HepG2 (cell line): ENCODE results near the gene POU2AF2. TPM values are rescaled to one million over a fixed set of nuclear protein-coding genes. Genes with fewer than 3 reads are reported as not detected.

Experiments
- ATAC-seq: fragments of 200-7000 bp; cut with Tn5 transposase; 3 replicates; pipeline ENCODE4 v1.9.1; 2020; ENCODE audit warnings: mild to moderate bottlenecking, moderate library complexity
- BruUV-seq: library from RNA; stranded (reverse); fragments of 400-500 nt; replicated peaks from 2 replicates; lab custom pipeline; 2021; lab: Mats Ljungman, UMichigan
- CTCF ChIA-PET: fragments of 300-600 bp; formaldehyde crosslinking; extraction: SDS; loops from one replicate; lab custom pipeline; 2021; ENCODE audit warnings: low total read pairs, inconsistent platforms, low intra/inter-chr PET ratio; lab: Yijun Ruan, JAX
- POLR2A ChIA-PET: fragments of 350-600 bp; sonication (Branson Sonifier 250); formaldehyde crosslinking; loops from one replicate; lab custom pipeline; 2020; ENCODE audit warnings: antibody characterized with exemption, inconsistent platforms; lab: Yijun Ruan, JAX
- DNase-seq: peaks from one replicate; pipeline ENCODE4 v3.0.0-alpha.2; 2015; ENCODE audit warnings: low spot score
- FAIRE-seq: peaks from 3 replicates; lab custom pipeline; 2011; peaks lifted over from hg19 to GRCh38; lab: Jason Lieb, UNC
- H2AFZ ChIP-seq: one replicate; pipeline ENCODE4 v1.6.1; 2011; ENCODE audit warnings: low read length, inconsistent platforms
- H3K27ac ChIP-seq: fragments of 300-600 bp; 3 replicates; pipeline ENCODE4 v1.8.0; 2011; ENCODE audit warnings: mixed run types, mild to moderate bottlenecking, mixed read lengths, low read length, inconsistent platforms; ENCODE audit not compliant: insufficient read depth; ENCODE audit errors: extremely low read length
- H3K27me3 ChIP-seq, 2 experiments: fragments of 200-600 bp in 1 of 2; 2 replicates in 1 of 2; 3 replicates in 1 of 2; pipeline versions ENCODE4 v1.6.0 to v1.8.0; 2011; ENCODE audit warnings: low read length in 2 of 2, mild to moderate bottlenecking in 2 of 2, moderate library complexity in 2 of 2, inconsistent platforms in 1 of 2; ENCODE audit not compliant: insufficient read depth in 2 of 2, control insufficient read depth in 1 of 2
- H3K36me3 ChIP-seq, 2 experiments: fragments of 200-600 bp in 1 of 2; replicated peaks in 1 of 2; 2 replicates in 1 of 2; 3 replicates in 1 of 2; pipeline versions ENCODE4 v1.5.1 to v1.8.0; 2011; ENCODE audit warnings: low read length in 2 of 2, inconsistent platforms in 1 of 2; ENCODE audit not compliant: insufficient read depth in 2 of 2, control insufficient read depth in 1 of 2
- H3K4me1 ChIP-seq: 2 replicates; pipeline ENCODE4 v1.5.1; 2012; ENCODE audit warnings: low read length, inconsistent platforms; ENCODE audit not compliant: insufficient read depth
- H3K4me2 ChIP-seq: 2 replicates; pipeline ENCODE4 v1.6.0; 2011; ENCODE audit warnings: low read depth, low read length, inconsistent platforms
- H3K4me3 ChIP-seq, 3 experiments: fragments of 200-600 bp in 1 of 3; sonication (generic), shearing (Covaris generic) in 1 of 3; replicated peaks in 1 of 3; 2 replicates each; pipeline ENCODE4 v1.5.1; 2011 to 2016; ENCODE audit warnings: low read length in 3 of 3, inconsistent platforms in 2 of 3, low read depth in 2 of 3, mild to moderate bottlenecking in 2 of 3, control low read depth in 1 of 3, mixed read lengths in 1 of 3; ENCODE audit not compliant: insufficient read depth in 1 of 3
- H3K79me2 ChIP-seq: one replicate; pipeline ENCODE4 v1.6.1; 2011; ENCODE audit warnings: low read length, inconsistent platforms; ENCODE audit not compliant: insufficient read depth
- H3K9ac ChIP-seq: 2 replicates; pipeline ENCODE4 v1.6.0; 2011; ENCODE audit warnings: mild to moderate bottlenecking, low read depth, low read length, inconsistent platforms; ENCODE audit not compliant: insufficient read depth
- H3K9me3 ChIP-seq: 2 replicates; pipeline ENCODE4 v1.5.1; 2012; ENCODE audit warnings: mild to moderate bottlenecking, low read length
- H4K20me1 ChIP-seq: 2 replicates; pipeline ENCODE4 v1.6.0; 2011; ENCODE audit warnings: inconsistent platforms, mild to moderate bottlenecking, low read length, moderate library complexity; ENCODE audit not compliant: insufficient read depth
- ELK4 ChIP-seq: sonication (generic); formaldehyde crosslinking; IDR thresholded peaks from 2 replicates; pipeline ENCODE4 v1.9.0; 2021; ENCODE audit warnings: missing genetic modification reagents, borderline replicate concordance
- HHEX ChIP-seq: IDR thresholded peaks from 2 replicates; pipeline ENCODE4 v1.6.1; 2016; ENCODE audit warnings: control low read depth
- NFE2L1 ChIP-seq: sonication (generic); formaldehyde crosslinking; IDR thresholded peaks from 2 replicates; pipeline ENCODE4 v1.4.0; 2020; ENCODE audit warnings: missing genetic modification reagents, mild to moderate bottlenecking, borderline replicate concordance
- SRY ChIP-seq: sonication (generic); formaldehyde crosslinking; IDR thresholded peaks from 2 replicates; pipeline ENCODE4 v1.8.0; 2022; ENCODE audit warnings: mild to moderate bottlenecking, missing genetic modification reagents
- ZFP41 ChIP-seq: sonication (generic); formaldehyde crosslinking; IDR thresholded peaks from 2 replicates; pipeline ENCODE4 v1.4.0; 2020; ENCODE audit warnings: mild to moderate bottlenecking, missing genetic modification reagents, borderline replicate concordance
- ZNF530 ChIP-seq: sonication (generic); formaldehyde crosslinking; IDR thresholded peaks from 2 replicates; pipeline ENCODE4 v1.5.0; 2020; ENCODE audit warnings: low read depth, mild to moderate bottlenecking, missing genetic modification reagents
- ZNF703 ChIP-seq: sonication (generic); formaldehyde crosslinking; IDR thresholded peaks from 2 replicates; pipeline ENCODE4 v1.5.1; 2020; ENCODE audit warnings: missing genetic modification reagents, mild to moderate bottlenecking, moderate library complexity, borderline replicate concordance
- ZSCAN25 ChIP-seq: sonication (generic); formaldehyde crosslinking; IDR thresholded peaks from 2 replicates; pipeline ENCODE4 v1.8.0; 2022; ENCODE audit warnings: mild to moderate bottlenecking, missing genetic modification reagents
- WGBS: methylation state at CpG from one replicate; pipeline ENCODE4 v1.1.6; 2017; ENCODE audit warnings: low lambda C conversion rate; 5-methylcytosine and 5-hydroxymethylcytosine counted together
- in situ Hi-C: cut with HindIII; loops from 2 replicates; pipeline ENCODE4 v1.10.0; 2017; ENCODE audit warnings: low pct_unique_long_range_greater_than_20kb; ENCODE audit not compliant: extremely low pct_ligation_motif_present
- intact Hi-C: fragments of 100-400 bp; cut with micrococcal nuclease; formaldehyde crosslinking; loops from one replicate; pipeline ENCODE4 v1.10.0; 2022; ENCODE audit not compliant: unreplicated experiment
- polyA plus RNA-seq, 8 experiments: library from polyadenylated mRNA; depleted of rRNA in 3 of 8; stranded (reverse) in 7 of 8; unstranded in 1 of 8; fragments of >200 nt; fragmentation: Illumina TruSeq in 4 of 8; extraction: Trizol in 4 of 8; gene quantifications; 2 replicates each; pipeline versions ENCODE4 v1.2.1 to v1.2.3, GENCODE V29; 2011 to 2016; ENCODE audit warnings: low read depth in 4 of 8, missing spikeins in 1 of 8, mixed read lengths in 1 of 8; ENCODE audit not compliant: insufficient read depth in 1 of 8
- total RNA-seq, 5 experiments: library from RNA; depleted of rRNA; stranded (reverse); fragments of >200 nt; fragmentation: Illumina TruSeq; extraction: Trizol; gene quantifications; 2 replicates each; pipeline ENCODE4 v1.2.3, GENCODE V29; 2016; ENCODE audit warnings: low read depth in 1 of 5
- TF ChIP-seq, protein P1 (sequence below): sonication (generic); formaldehyde crosslinking; IDR thresholded peaks from 2 replicates; pipeline ENCODE4 v1.4.0; 2020; ENCODE audit warnings: missing genetic modification reagents, borderline replicate concordance

The POU2AF2 gene
- total and polyA plus RNA-seq, 2 of the 13 experiments (the other 11 are each of a cell fraction or from before 2014, with no cell fraction given) = 0.11 TPM; not detected in 1

GRCh38 chr11:111231836-111232235, 13.7 kb upstream of the POU2AF2 start (continued):
- no peak for TF ChIP-seq ELK4
- TF ChIP-seq, all 625 proteins: peak for 0

DNA sequence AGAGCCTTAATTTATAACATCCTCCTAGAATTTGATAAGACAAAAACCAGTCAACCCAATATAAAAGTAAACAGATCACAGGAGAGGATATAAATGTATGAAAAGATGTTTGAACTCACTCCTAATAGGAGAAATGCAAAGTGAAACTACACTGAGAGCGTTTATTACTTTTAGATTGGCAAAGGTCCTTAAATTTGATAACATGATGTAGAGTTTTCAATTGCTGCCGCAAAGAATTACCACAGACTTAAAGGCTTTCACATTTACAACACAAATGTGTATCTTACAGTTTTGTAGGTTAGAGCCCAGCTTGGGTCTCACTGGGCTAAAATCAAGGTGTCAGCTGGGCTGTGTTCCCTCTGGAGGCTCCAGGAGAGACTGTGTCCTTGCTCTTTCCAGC, 9.1 kb upstream of the POU2AF2 start:
- H4K20me1 ChIP-seq = no peaks in the 10 kb centered on the region
- BruUV-seq = no TSS peak
- H3K36me3 ChIP-seq = no peaks in the 10 kb centered on the region
- in situ Hi-C loops (loop anchor here (10.0 kb wide), 1 partner anchor 772 kb away; no protein-coding TSS in a partner anchor), intact Hi-C loops (no loop called here)
- no peak overlapping the region for H3K4me2 ChIP-seq
- H2AFZ ChIP-seq = no peak overlapping the region
- no peak overlapping the region for H3K4me3 ChIP-seq
- H3K79me2 ChIP-seq = no peaks in the 10 kb centered on the region
- no peak for DNase-seq
- no peak overlapping the region for H3K9ac ChIP-seq
- ATAC-seq = no peak
- CTCF ChIA-PET = no interaction called here
- POLR2A ChIA-PET = no interaction called here
- H3K27ac ChIP-seq = no peak overlapping the region
- peaks cover 4% of the 10 kb centered on the region; the same call in 1 of the 2 replicates for H3K4me1 ChIP-seq
- FAIRE-seq = no peak
- TF ChIP-seq, protein P1, sequence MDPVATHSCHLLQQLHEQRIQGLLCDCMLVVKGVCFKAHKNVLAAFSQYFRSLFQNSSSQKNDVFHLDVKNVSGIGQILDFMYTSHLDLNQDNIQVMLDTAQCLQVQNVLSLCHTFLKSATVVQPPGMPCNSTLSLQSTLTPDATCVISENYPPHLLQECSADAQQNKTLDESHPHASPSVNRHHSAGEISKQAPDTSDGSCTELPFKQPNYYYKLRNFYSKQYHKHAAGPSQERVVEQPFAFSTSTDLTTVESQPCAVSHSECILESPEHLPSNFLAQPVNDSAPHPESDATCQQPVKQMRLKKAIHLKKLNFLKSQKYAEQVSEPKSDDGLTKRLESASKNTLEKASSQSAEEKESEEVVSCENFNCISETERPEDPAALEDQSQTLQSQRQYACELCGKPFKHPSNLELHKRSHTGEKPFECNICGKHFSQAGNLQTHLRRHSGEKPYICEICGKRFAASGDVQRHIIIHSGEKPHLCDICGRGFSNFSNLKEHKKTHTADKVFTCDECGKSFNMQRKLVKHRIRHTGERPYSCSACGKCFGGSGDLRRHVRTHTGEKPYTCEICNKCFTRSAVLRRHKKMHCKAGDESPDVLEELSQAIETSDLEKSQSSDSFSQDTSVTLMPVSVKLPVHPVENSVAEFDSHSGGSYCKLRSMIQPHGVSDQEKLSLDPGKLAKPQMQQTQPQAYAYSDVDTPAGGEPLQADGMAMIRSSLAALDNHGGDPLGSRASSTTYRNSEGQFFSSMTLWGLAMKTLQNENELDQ (CRISPR knock-in tag) = no peak
- TF ChIP-seq ZSCAN25 (no peak), HHEX (CRISPR knock-in tag) (no peak), NFE2L1 (CRISPR knock-in tag) (no peak), SRY (no peak), ZNF530 (CRISPR knock-in tag) (no peak), ZFP41 (no peak), ZNF703 (CRISPR knock-in tag) (no peak)
- H3K27me3 ChIP-seq = peaks cover 0 to 20% of the 10 kb centered on the region in 2 experiments; a peak in 3 of 5 replicates
- 48% methylated on average over 2 of the region's 2 CpGs for WGBS
- H3K9me3 ChIP-seq = no peaks in the 10 kb centered on the region
